Astrocyte of the cerebellum (primary cell): ENCODE data around the gene TTC4.

Experiments
- DNase-seq: peaks from one replicate; pipeline ENCODE4 v3.0.0-alpha.2; 2011; ENCODE audit warnings: low read depth
- H3K4me3 ChIP-seq: 2 replicates; pipeline ENCODE4 v1.5.1; 2011; ENCODE audit warnings: mild to moderate bottlenecking, low read depth, low read length, moderate library complexity
- CTCF ChIP-seq: IDR thresholded peaks from 2 replicates; pipeline ENCODE4 v1.5.1; 2012; ENCODE audit warnings: low read length, low read depth, moderate library complexity, mild to moderate bottlenecking; ENCODE audit errors: missing control alignments
- in situ Hi-C: cut with HindIII; loops from 2 replicates; pipeline ENCODE4 v1.10.0; 2017; ENCODE audit warnings: low sequenced_read_pairs

TTC4 gene

GRCh38 chr1:54715493-54716298 lies at the start of gene TTC4:
TTC4 (plus strand) TSS chr1:54715861; CDS start chr1:54715909, 48 bp downstream.
- H3K4me3 ChIP-seq: peak within 1 kb of the TSS; percentile 81
- in situ Hi-C loops: no loop called here
- DNase-seq: peak; percentile 39
- no peak for TF ChIP-seq CTCF

GRCh38 chr1:54666333-54666732 lies 49.3 kb upstream of the TTC4 start:
- TF ChIP-seq CTCF: no peak
- no peak overlapping the region for H3K4me3 ChIP-seq
- no peak for DNase-seq
- in situ Hi-C loops: no loop called here

- no peak overlapping the region for H3K4me3 ChIP-seq
- DNase-seq: no peak
- in situ Hi-C loops: no loop called here
- no peak for TF ChIP-seq CTCF
Measured at GRCh38 chr1:54667797-54668196, 47.9 kb upstream of the TTC4 start.

- in situ Hi-C loops: no loop called here
- H3K4me3 ChIP-seq: no peak overlapping the region
- DNase-seq: no peak
- TF ChIP-seq CTCF: no peak
Measured at GRCh38 chr1:54668567-54668966, 47.1 kb upstream of the TTC4 start.

- no peak overlapping the region for H3K4me3 ChIP-seq
- in situ Hi-C loops: no loop called here
- TF ChIP-seq CTCF: peak; percentile 85
- DNase-seq: peak; percentile 20
Measured at GRCh38 chr1:54671985-54672608, 43.6 kb upstream of the TTC4 start.

- in situ Hi-C loops: no loop called here
- H3K4me3 ChIP-seq: no peak overlapping the region
- no peak for DNase-seq
- TF ChIP-seq CTCF: no peak
Measured at GRCh38 chr1:54678776-54679643, 36.7 kb upstream of the TTC4 start.
